Inflammatory macrophage (primary cell): ENCODE measurements around the gene CDC27.
"Not testable (repeated sequence)": the region's sequence is repeated elsewhere in the genome, so short reads cannot be mapped to it uniquely, and the experiment has no call there.

Source experiments
- DNase-seq, 2 donors: peaks; one replicate each; pipeline ENCODE4 v3.0.0-alpha.2; 2020 to 2022

The CDC27 gene

GRCh38 chr17:47120521-47121095 is 68.5 kb downstream of the CDC27 start:
- no peak for DNase-seq

- no peak for DNase-seq
Measured at GRCh38 chr17:47119746-47120520, 69.2 kb downstream of the CDC27 start.

GRCh38 chr17:47117386-47117785 is 71.7 kb downstream of the CDC27 start:
- no peak for DNase-seq

GRCh38 chr17:47106130-47106529 is 83.0 kb downstream of the CDC27 start:
- DNase-seq: no peak

- not testable (repeated sequence) for DNase-seq
Measured at GRCh38 chr17:47105246-47105645, 83.8 kb downstream of the CDC27 start.

- no peak for DNase-seq
Measured at GRCh38 chr17:47102914-47103313, 86.2 kb downstream of the CDC27 start.

GRCh38 chr17:47099987-47100711 is 88.9 kb downstream of the CDC27 start:
- DNase-seq: peak; percentile 89 to 95

GRCh38 chr17:47099451-47099986 is 89.6 kb downstream of the CDC27 start:
- DNase-seq: no peak

- no peak for DNase-seq
Measured at GRCh38 chr17:47096343-47096742, 92.8 kb downstream of the CDC27 start.

- no peak for DNase-seq
Measured at GRCh38 chr17:47095268-47095667, 93.8 kb downstream of the CDC27 start.

GRCh38 chr17:47087093-47087492 is 102.0 kb downstream of the CDC27 start:
- no peak for DNase-seq

GRCh38 chr17:47085736-47086135 is 103.4 kb downstream of the CDC27 start:
- DNase-seq: no peak

- no peak for DNase-seq
Measured at GRCh38 chr17:47078801-47079200, 110.3 kb downstream of the CDC27 start.

- DNase-seq: no peak
Measured at GRCh38 chr17:47077576-47077975, 111.5 kb downstream of the CDC27 start.

GRCh38 chr17:47076171-47076570 is 112.9 kb downstream of the CDC27 start:
- DNase-seq: no peak

- not testable (repeated sequence) for DNase-seq
Measured at GRCh38 chr17:47074361-47074760, 114.7 kb downstream of the CDC27 start.

GRCh38 chr17:47073629-47074028 is 115.5 kb downstream of the CDC27 start:
- DNase-seq: not testable (repeated sequence)

- DNase-seq: peak; percentile 68 to 69
Measured at GRCh38 chr17:47072886-47073285, 116.2 kb downstream of the CDC27 start.

GRCh38 chr17:47071171-47071570 is 117.9 kb downstream of the CDC27 start:
- DNase-seq: peak; percentile 25 to 41

GRCh38 chr17:47070266-47070665 is 118.8 kb downstream of the CDC27 start:
- peak in 1 of 2 donors; percentile 1 for DNase-seq
